Neural cell (in vitro differentiated cells): ENCODE results near the gene TRMT1. TPM values are rescaled to one million over a fixed set of nuclear protein-coding genes. Genes with fewer than 3 reads are reported as not detected.

Experiments used
- H2AFZ ChIP-seq: fragments of 200-600, 300-800 bp; sonication (generic), shearing (Covaris generic); 2 replicates; pipeline ENCODE4 v1.6.0; 2014; ENCODE audit warnings: low read depth, mild to moderate bottlenecking, antibody characterized with exemption, low read length, moderate library complexity
- H3F3A ChIP-seq: fragments of 200-600 bp; shearing (Covaris generic); 2 replicates; pipeline ENCODE4 v1.6.1; 2016; ENCODE audit warnings: mild to moderate bottlenecking, moderate library complexity, mixed read lengths, antibody characterized with exemption, low read length; ENCODE audit not compliant: insufficient read depth, poor library complexity, severe bottlenecking
- H3K27ac ChIP-seq: fragments of 200-600, 300-800 bp; sonication (generic), shearing (Covaris generic); 2 replicates; pipeline ENCODE4 v1.5.1; 2014; ENCODE audit warnings: mild to moderate bottlenecking, low read length, moderate library complexity
- H3K27me3 ChIP-seq: fragments of 300-800, 200-600 bp; sonication (generic), shearing (Covaris generic); 2 replicates; pipeline ENCODE4 v1.6.0; 2014; ENCODE audit warnings: mild to moderate bottlenecking, low read depth, low read length, moderate library complexity; ENCODE audit not compliant: insufficient read depth
- H3K36me3 ChIP-seq: fragments of 300-800, 200-600 bp; sonication (generic), shearing (Covaris generic); 2 replicates; pipeline ENCODE4 v1.5.1; 2014; ENCODE audit warnings: mild to moderate bottlenecking, antibody characterized with exemption, low read length, moderate library complexity; ENCODE audit not compliant: insufficient read depth
- H3K4me2 ChIP-seq: fragments of 300-800, 200-600 bp; sonication (generic), shearing (Covaris generic); 2 replicates; pipeline ENCODE4 v1.6.0; 2014; ENCODE audit warnings: mild to moderate bottlenecking, low read length
- H3K4me3 ChIP-seq: fragments of 300-800, 200-600 bp; sonication (generic), shearing (Covaris generic); 2 replicates; pipeline ENCODE4 v1.5.1; 2014; ENCODE audit warnings: mild to moderate bottlenecking, low read length, moderate library complexity
- H3K79me2 ChIP-seq: fragments of 200-600 bp; shearing (Covaris generic); replicated peaks from 2 replicates; pipeline ENCODE4 v1.6.0; 2014; ENCODE audit warnings: mild to moderate bottlenecking, low read length, moderate library complexity; ENCODE audit not compliant: insufficient read depth
- H3K9ac ChIP-seq: fragments of 300-800, 200-600 bp; sonication (generic), shearing (Covaris generic); 2 replicates; pipeline ENCODE4 v1.6.1; 2016; ENCODE audit warnings: mild to moderate bottlenecking, low read length, mixed read lengths
- H3K9me2 ChIP-seq: fragments of 200-600 bp; shearing (Covaris generic); 2 replicates; pipeline ENCODE4 v1.6.1; 2016; ENCODE audit warnings: mild to moderate bottlenecking, low read length, mixed read lengths; ENCODE audit not compliant: insufficient read depth
- H3K9me3 ChIP-seq: fragments of 200-600, 300-800 bp; sonication (generic), shearing (Covaris generic); 2 replicates; pipeline ENCODE4 v1.6.1; 2016; ENCODE audit warnings: mild to moderate bottlenecking, mixed run types, low read length, moderate library complexity, mixed read lengths
- H4K20me1 ChIP-seq: fragments of 200-600 bp; shearing (Covaris generic); 2 replicates; pipeline ENCODE4 v1.6.1; 2016; ENCODE audit warnings: mild to moderate bottlenecking, mixed run types; ENCODE audit not compliant: insufficient read depth
- CTCF ChIP-seq: fragments of 450-650 bp; IDR thresholded peaks from 2 replicates; pipeline ENCODE4 v1.5.1; 2014; ENCODE audit warnings: antibody characterized with exemption, mild to moderate bottlenecking, moderate library complexity; ENCODE audit not compliant: poor library complexity, severe bottlenecking
- EP300 ChIP-seq: fragments of 450-650 bp; conservative IDR thresholded peaks from 2 replicates; pipeline ENCODE4 v1.6.1; 2014; ENCODE audit warnings: antibody characterized with exemption, mild to moderate bottlenecking, moderate library complexity; ENCODE audit not compliant: poor library complexity, severe bottlenecking
- EZH2 ChIP-seq: fragments of 200-600, 300-800 bp; shearing (Covaris generic), sonication (generic); IDR thresholded peaks from 2 replicates; pipeline ENCODE4 v1.6.1; 2014; ENCODE audit warnings: antibody characterized with exemption, low read length, borderline replicate concordance, mild to moderate bottlenecking; ENCODE audit not compliant: insufficient read depth, poor library complexity, severe bottlenecking
- MXI1 ChIP-seq: fragments of 450-650 bp; conservative IDR thresholded peaks from 2 replicates; pipeline ENCODE4 v1.6.1; 2014; ENCODE audit warnings: antibody characterized with exemption, mild to moderate bottlenecking; ENCODE audit not compliant: poor library complexity, severe bottlenecking
- POLR2AphosphoS5 ChIP-seq: IDR thresholded peaks from 2 replicates; pipeline ENCODE4 v1.6.1; 2012
- RAD21 ChIP-seq: fragments of 450-650 bp; conservative IDR thresholded peaks from 2 replicates; pipeline ENCODE4 v1.6.1; 2014; ENCODE audit warnings: antibody characterized with exemption, mild to moderate bottlenecking, moderate library complexity
- REST ChIP-seq: IDR thresholded peaks from 2 replicates; pipeline ENCODE4 v1.6.1; 2012; ENCODE audit warnings: borderline replicate concordance
- SMC3 ChIP-seq: fragments of 450-650 bp; conservative IDR thresholded peaks from 2 replicates; pipeline ENCODE4 v1.6.1; 2014; ENCODE audit warnings: antibody characterized with exemption, mild to moderate bottlenecking, moderate library complexity; ENCODE audit not compliant: poor library complexity
- TAF1 ChIP-seq: IDR thresholded peaks from 2 replicates; pipeline ENCODE4 v1.6.1; 2012; ENCODE audit warnings: low read depth
- polyA plus RNA-seq: library from polyadenylated mRNA; depleted of rRNA; stranded (reverse); fragments of >200 nt; gene quantifications from 2 replicates; pipeline ENCODE4 v1.2.3, GENCODE V29; 2014

Gene TRMT1
- polyA plus RNA-seq, 1 donor from 2014 or later, result 94.4 TPM

GRCh38 chr19:13110099-13110610 is 6.4 kb downstream of the TRMT1 start:
- H3F3A ChIP-seq, result no peaks in the 10 kb centered on the region
- H3K27me3 ChIP-seq, result no peaks in the 10 kb centered on the region
- no peak overlapping the region for H3K9ac ChIP-seq
- no peaks in the 10 kb centered on the region for H3K9me3 ChIP-seq
- no peaks in the 10 kb centered on the region for H3K9me2 ChIP-seq
- no peak for TF ChIP-seq EZH2
- no peak for TF ChIP-seq RAD21
- no peak for TF ChIP-seq SMC3
- no peak for TF ChIP-seq TAF1
- TF ChIP-seq MXI1, result no peak
- TF ChIP-seq POLR2AphosphoS5, result no peak
- no peak for TF ChIP-seq EP300
- TF ChIP-seq CTCF, result no peak
- no peak for TF ChIP-seq REST
- H3K79me2 ChIP-seq, result no peaks in the 10 kb centered on the region
- no peak overlapping the region for H3K27ac ChIP-seq
- no peaks in the 10 kb centered on the region for H3K36me3 ChIP-seq
- no peaks in the 10 kb centered on the region for H4K20me1 ChIP-seq
- H3K4me3 ChIP-seq, result no peak overlapping the region
- no peak overlapping the region for H2AFZ ChIP-seq
- H3K4me2 ChIP-seq, result no peak overlapping the region

- H3K9ac ChIP-seq, result no peak overlapping the region
- H3K79me2 ChIP-seq, result no peaks in the 10 kb centered on the region
- H3K27me3 ChIP-seq, result no peaks in the 10 kb centered on the region
- no peak overlapping the region for H3K4me3 ChIP-seq
- H3K4me2 ChIP-seq, result no peak overlapping the region
- no peaks in the 10 kb centered on the region for H3F3A ChIP-seq
- no peaks in the 10 kb centered on the region for H3K9me2 ChIP-seq
- H3K36me3 ChIP-seq, result no peaks in the 10 kb centered on the region
- H3K27ac ChIP-seq, result no peak overlapping the region
- H4K20me1 ChIP-seq, result no peaks in the 10 kb centered on the region
- no peak overlapping the region for H2AFZ ChIP-seq
- no peaks in the 10 kb centered on the region for H3K9me3 ChIP-seq
- TF ChIP-seq CTCF, result no peak
- TF ChIP-seq POLR2AphosphoS5, result no peak
- TF ChIP-seq EP300, result no peak
- no peak for TF ChIP-seq MXI1
- TF ChIP-seq TAF1, result no peak
- no peak for TF ChIP-seq SMC3
- TF ChIP-seq EZH2, result no peak
- no peak for TF ChIP-seq REST
- no peak for TF ChIP-seq RAD21
Observed at GRCh38 chr19:13109361-13110098, 7.0 kb downstream of the TRMT1 start.
